GM12892 (cell line): ENCODE data around the gene TXNRD1.

ENCODE experiments used
- POLR2A ChIP-seq: IDR thresholded peaks from 2 replicates; pipeline ENCODE4 v1.6.1; 2011; ENCODE audit warnings: low read depth, low read length, control low read depth
- POLR2AphosphoS5 ChIP-seq: IDR thresholded peaks from 2 replicates; pipeline ENCODE4 v1.6.1; 2011; ENCODE audit warnings: low read depth, low read length, control low read depth
- TAF1 ChIP-seq: IDR thresholded peaks from 2 replicates; pipeline ENCODE4 v1.6.1; 2011; ENCODE audit warnings: low read depth, mild to moderate bottlenecking, control low read depth, low read length, borderline replicate concordance

GRCh38 chr12:104242546-104243206 is 27.1 kb downstream of the TXNRD1 start:
- TF ChIP-seq POLR2A, result no peak
- no peak for TF ChIP-seq POLR2AphosphoS5
- TF ChIP-seq TAF1, result no peak
